HG02943 (cell line): ENCODE measurements around the gene ANAPC16.
"Not testable (repeated sequence)": the region's sequence is repeated elsewhere in the genome, so short reads cannot be mapped to it uniquely, and the experiment has no call there.

ENCODE experiments used
- ATAC-seq: cut with Tn5 transposase; IDR thresholded peaks from one replicate; pipeline ENCODE4 v1.9.1; 2021; ENCODE audit warnings: mild to moderate bottlenecking, low read depth, moderate library complexity; ENCODE audit not compliant: unreplicated experiment

ANAPC16 gene

DNA sequence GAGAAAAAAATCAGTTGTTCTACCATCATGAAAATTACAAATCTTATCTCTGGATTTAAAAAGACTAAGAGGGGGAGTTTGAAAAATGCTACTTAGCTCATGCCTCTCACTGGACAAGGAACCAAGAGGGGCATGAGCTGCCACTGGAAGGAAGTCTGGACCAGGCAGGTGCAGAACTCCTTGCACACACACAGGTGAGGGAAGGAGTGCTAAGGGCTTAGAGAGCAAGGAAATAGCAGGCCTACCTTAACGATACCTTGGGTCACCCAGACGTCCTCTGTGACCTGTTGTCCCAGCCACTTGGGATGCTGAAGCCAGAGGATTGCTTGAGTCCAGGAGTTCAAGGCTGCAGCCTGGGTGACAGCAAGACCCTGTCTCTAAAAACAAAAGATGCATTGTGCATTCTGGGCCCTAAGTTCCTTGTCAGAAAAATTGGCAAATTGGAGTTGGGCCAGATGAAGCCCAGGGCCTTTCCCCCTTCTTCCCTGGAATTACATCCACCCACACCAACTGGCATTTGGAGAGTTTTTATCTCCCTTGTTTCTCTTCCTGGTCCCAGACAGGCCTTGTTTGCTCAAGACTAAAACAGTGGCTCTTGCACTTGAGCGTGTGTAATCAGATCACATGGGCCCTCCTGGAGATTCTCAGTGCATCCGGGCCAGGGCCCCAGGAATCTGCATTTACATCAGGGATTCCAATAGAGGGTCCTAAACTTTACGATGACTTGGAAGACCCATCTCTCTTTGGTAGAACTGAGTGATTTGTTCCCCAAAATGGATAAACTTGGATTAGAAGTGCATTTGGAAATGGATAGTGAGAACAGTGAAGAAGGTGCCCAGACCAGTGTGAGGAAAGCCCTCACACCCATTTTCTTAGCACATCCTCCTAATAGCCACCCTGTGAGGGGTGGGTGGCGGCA lies 60.9 kb downstream of the ANAPC16 start:
- ATAC-seq, result no peak

DNA sequence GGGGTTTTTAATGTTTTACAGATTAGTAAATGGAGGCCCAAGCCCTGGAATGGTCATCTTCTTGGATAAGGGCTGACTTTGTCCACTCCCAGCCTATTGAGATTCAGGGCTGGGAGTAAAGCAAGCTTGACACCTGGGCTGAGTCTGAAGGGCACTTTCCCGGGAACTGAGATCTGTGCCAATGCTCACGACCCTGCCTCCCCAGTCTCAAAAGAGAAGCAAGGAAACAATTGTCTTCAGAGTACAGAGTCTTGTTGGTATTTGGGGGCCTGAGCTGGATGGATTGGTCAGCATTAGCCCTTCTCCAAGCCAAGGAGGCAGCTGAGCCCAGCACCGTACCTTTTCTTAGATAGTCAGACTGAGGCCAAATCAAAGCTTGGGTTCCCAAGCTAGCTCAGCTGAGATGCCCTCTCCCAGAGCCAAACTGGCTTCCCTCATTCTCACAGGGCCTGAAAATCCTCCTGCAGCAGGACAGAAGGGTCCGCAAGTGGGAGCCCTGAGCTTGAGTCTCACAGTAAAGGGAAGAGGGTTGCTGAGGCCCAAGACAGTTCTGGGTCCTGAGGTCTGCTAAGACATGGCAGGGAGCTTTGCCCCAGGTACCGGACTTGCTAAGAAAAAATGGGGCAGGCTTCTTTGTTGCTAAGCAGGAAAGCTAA lies 61.7 kb downstream of the ANAPC16 start:
- ATAC-seq, result no peak

DNA sequence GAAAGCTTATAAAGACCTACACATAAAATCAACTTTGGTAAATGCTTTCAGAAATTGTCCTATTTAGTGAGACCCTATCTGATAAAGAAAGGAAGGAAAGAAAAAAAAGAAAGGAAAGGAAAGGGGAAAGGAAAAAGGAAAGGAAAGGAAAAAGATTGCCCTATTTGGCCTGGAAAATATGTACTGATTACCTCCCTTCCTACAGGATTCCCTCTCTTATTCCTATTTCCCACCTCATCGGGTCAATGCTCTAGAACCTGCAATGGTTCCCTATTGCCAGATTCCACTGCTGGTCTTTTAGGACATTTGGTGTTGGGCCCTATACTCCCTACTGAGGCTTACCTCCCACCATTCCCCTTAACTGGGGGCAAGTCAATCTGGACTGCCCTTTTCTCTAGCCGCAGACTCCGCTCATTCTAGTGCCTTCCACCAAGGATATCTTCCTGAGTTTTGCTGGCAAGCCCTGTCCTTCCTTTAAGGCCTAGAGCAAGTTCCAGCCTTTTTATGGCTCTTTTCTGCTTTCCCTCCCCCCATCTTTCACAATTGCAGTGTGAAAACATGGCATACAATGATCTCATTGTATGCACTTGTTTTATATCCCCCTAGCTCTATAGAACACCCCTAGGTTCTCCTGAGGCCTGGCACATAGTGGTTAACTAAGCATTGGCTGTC lies 62.3 kb downstream of the ANAPC16 start:
- ATAC-seq, result no peak

DNA sequence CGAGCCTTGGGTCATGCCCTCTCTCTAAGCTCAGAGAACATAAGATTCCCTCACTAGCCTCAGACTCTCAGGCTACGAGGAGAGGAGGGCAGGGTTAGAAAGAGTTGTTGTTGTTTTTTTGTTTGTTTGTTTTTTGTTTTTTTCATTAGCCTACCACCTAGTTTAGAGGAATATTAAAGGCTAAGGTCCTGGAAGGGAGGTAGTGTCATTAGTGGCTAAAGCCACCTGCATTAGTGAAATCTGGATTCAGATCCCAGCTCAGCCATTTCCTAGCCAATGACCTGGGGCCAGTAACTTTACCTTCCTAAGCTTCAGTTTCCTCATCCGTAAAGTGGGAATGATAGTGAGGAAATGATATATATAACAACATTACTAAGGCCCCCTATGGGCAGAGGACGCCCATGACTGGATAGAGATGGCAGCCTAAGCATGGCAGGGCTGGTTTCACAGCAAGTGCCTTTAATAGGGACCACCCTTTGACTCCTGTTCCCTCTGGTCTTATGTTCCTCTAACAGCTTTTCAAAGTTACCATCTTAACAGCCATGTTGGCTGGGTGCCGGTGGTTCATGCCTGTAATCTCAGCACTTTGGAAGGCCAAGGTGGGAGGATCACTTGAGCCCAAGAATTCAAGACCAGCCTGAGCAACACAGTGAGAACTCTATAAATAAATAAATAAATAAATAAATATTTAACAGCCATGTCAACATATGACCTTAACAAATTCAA lies 63.0 kb downstream of the ANAPC16 start:
- ATAC-seq, result no peak

DNA sequence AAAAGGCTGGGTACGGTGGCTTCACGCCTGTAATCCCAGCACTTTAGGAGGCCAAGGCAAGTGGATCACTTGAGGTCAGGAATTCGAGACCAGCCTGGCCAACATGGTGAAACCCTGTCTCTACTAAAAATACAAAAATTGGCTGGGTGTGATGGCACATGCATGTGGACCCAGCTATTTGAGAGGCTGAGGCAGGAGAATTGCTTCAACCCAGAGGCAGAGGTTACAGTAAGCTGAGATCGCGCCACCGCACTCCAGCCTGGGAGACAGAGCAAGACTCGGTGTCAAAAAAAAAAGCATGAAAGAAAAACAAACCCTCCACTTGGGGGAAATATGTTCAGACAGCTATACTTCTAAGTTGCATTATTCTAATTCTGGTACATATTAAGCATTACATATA lies 63.8 kb downstream of the ANAPC16 start:
- not testable (repeated sequence) for ATAC-seq

DNA sequence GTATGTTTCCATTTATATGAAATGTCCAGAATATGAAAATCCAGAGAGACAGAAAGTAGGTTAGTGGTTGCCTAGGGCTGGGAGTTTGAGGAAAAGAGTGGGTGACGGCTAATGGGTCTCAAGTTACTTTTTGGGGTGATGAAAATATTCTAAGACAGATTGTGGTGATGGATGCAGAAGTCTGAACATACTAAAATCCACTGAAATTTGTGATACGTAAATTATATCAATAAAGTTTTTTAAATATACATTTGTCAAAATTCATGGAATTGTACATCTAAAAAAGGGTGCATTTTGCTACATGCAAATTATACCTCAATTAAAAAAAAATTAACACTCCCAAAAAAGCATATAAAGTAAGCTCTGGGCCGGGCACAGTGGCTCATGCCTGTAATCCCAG lies 67.3 kb downstream of the ANAPC16 start:
- ATAC-seq, result no peak
